HepG2 (cell line): Measurements from ENCODE around the gene OR4D6. TPM values are rescaled to one million over a fixed set of nuclear protein-coding genes. Genes with fewer than 3 reads are reported as not detected.

Experiments
- ATAC-seq: fragments of 200-7000 bp; cut with Tn5 transposase; 3 replicates; pipeline ENCODE4 v1.9.1; 2020; ENCODE audit warnings: mild to moderate bottlenecking, moderate library complexity
- BruUV-seq: library from RNA; stranded (reverse); fragments of 400-500 nt; replicated peaks from 2 replicates; lab custom pipeline; 2021; lab: Mats Ljungman, UMichigan
- CTCF ChIA-PET: fragments of 300-600 bp; formaldehyde crosslinking; extraction: SDS; loops from one replicate; lab custom pipeline; 2021; ENCODE audit warnings: low total read pairs, inconsistent platforms, low intra/inter-chr PET ratio; lab: Yijun Ruan, JAX
- POLR2A ChIA-PET: fragments of 350-600 bp; sonication (Branson Sonifier 250); formaldehyde crosslinking; loops from one replicate; lab custom pipeline; 2020; ENCODE audit warnings: antibody characterized with exemption, inconsistent platforms; lab: Yijun Ruan, JAX
- DNase-seq: peaks from one replicate; pipeline ENCODE4 v3.0.0-alpha.2; 2015; ENCODE audit warnings: low spot score
- FAIRE-seq: peaks from 3 replicates; lab custom pipeline; 2011; peaks lifted over from hg19 to GRCh38; lab: Jason Lieb, UNC
- H2AFZ ChIP-seq: one replicate; pipeline ENCODE4 v1.6.1; 2011; ENCODE audit warnings: low read length, inconsistent platforms
- H3K27ac ChIP-seq: fragments of 300-600 bp; 3 replicates; pipeline ENCODE4 v1.8.0; 2011; ENCODE audit warnings: mixed run types, mild to moderate bottlenecking, mixed read lengths, low read length, inconsistent platforms; ENCODE audit not compliant: insufficient read depth; ENCODE audit errors: extremely low read length
- H3K27me3 ChIP-seq, 2 experiments: fragments of 200-600 bp in 1 of 2; 2 replicates in 1 of 2; 3 replicates in 1 of 2; pipeline versions ENCODE4 v1.6.0 to v1.8.0; 2011; ENCODE audit warnings: low read length in 2 of 2, mild to moderate bottlenecking in 2 of 2, moderate library complexity in 2 of 2, inconsistent platforms in 1 of 2; ENCODE audit not compliant: insufficient read depth in 2 of 2, control insufficient read depth in 1 of 2
- H3K36me3 ChIP-seq, 2 experiments: fragments of 200-600 bp in 1 of 2; replicated peaks in 1 of 2; 2 replicates in 1 of 2; 3 replicates in 1 of 2; pipeline versions ENCODE4 v1.5.1 to v1.8.0; 2011; ENCODE audit warnings: low read length in 2 of 2, inconsistent platforms in 1 of 2; ENCODE audit not compliant: insufficient read depth in 2 of 2, control insufficient read depth in 1 of 2
- H3K4me1 ChIP-seq: 2 replicates; pipeline ENCODE4 v1.5.1; 2012; ENCODE audit warnings: low read length, inconsistent platforms; ENCODE audit not compliant: insufficient read depth
- H3K4me2 ChIP-seq: 2 replicates; pipeline ENCODE4 v1.6.0; 2011; ENCODE audit warnings: low read depth, low read length, inconsistent platforms
- H3K4me3 ChIP-seq, 3 experiments: fragments of 200-600 bp in 1 of 3; sonication (generic), shearing (Covaris generic) in 1 of 3; replicated peaks in 1 of 3; 2 replicates each; pipeline ENCODE4 v1.5.1; 2011 to 2016; ENCODE audit warnings: low read length in 3 of 3, inconsistent platforms in 2 of 3, low read depth in 2 of 3, mild to moderate bottlenecking in 2 of 3, control low read depth in 1 of 3, mixed read lengths in 1 of 3; ENCODE audit not compliant: insufficient read depth in 1 of 3
- H3K79me2 ChIP-seq: one replicate; pipeline ENCODE4 v1.6.1; 2011; ENCODE audit warnings: low read length, inconsistent platforms; ENCODE audit not compliant: insufficient read depth
- H3K9ac ChIP-seq: 2 replicates; pipeline ENCODE4 v1.6.0; 2011; ENCODE audit warnings: mild to moderate bottlenecking, low read depth, low read length, inconsistent platforms; ENCODE audit not compliant: insufficient read depth
- H3K9me3 ChIP-seq: 2 replicates; pipeline ENCODE4 v1.5.1; 2012; ENCODE audit warnings: mild to moderate bottlenecking, low read length
- H4K20me1 ChIP-seq: 2 replicates; pipeline ENCODE4 v1.6.0; 2011; ENCODE audit warnings: inconsistent platforms, mild to moderate bottlenecking, low read length, moderate library complexity; ENCODE audit not compliant: insufficient read depth
- FOXJ3 ChIP-seq: sonication (generic); formaldehyde crosslinking; IDR thresholded peaks from 2 replicates; pipeline ENCODE4 v1.4.0; 2020; ENCODE audit warnings: missing genetic modification reagents, mild to moderate bottlenecking, borderline replicate concordance
- NCOA2 ChIP-seq: sonication (generic); formaldehyde crosslinking; IDR thresholded peaks from 2 replicates; pipeline ENCODE4 v1.8.0; 2022; ENCODE audit warnings: inconsistent platforms
- NR2F2 ChIP-seq: IDR thresholded peaks from 2 replicates; pipeline ENCODE4 v1.6.1; 2012; ENCODE audit warnings: low read depth, inconsistent platforms, borderline replicate concordance
- ZNF143 ChIP-seq: sonication (generic); formaldehyde crosslinking; IDR thresholded peaks from 2 replicates; pipeline ENCODE4 v1.4.0; 2020; ENCODE audit warnings: missing genetic modification reagents
- ZNF232 ChIP-seq: sonication (generic); formaldehyde crosslinking; IDR thresholded peaks from 2 replicates; pipeline ENCODE4 v1.4.0; 2020; ENCODE audit warnings: missing genetic modification reagents, borderline replicate concordance
- ZNF296 ChIP-seq: sonication (generic); formaldehyde crosslinking; conservative IDR thresholded peaks from 2 replicates; pipeline ENCODE4 v1.5.0; 2020; ENCODE audit warnings: mild to moderate bottlenecking, missing genetic modification reagents
- ZNF354B ChIP-seq: sonication (generic); formaldehyde crosslinking; IDR thresholded peaks from 2 replicates; pipeline ENCODE4 v1.8.0; 2022; ENCODE audit warnings: mild to moderate bottlenecking, missing genetic modification reagents
- ZNF367 ChIP-seq: sonication (generic); formaldehyde crosslinking; IDR thresholded peaks from 2 replicates; pipeline ENCODE4 v1.4.0; 2020; ENCODE audit warnings: missing genetic modification reagents, borderline replicate concordance
- ZNF547 ChIP-seq: sonication (generic); formaldehyde crosslinking; IDR thresholded peaks from 2 replicates; pipeline ENCODE4 v1.5.1; 2020; ENCODE audit warnings: mild to moderate bottlenecking, missing genetic modification reagents
- ZNF570 ChIP-seq: sonication (generic); formaldehyde crosslinking; IDR thresholded peaks from 2 replicates; pipeline ENCODE4 v1.4.0; 2020; ENCODE audit warnings: mild to moderate bottlenecking, missing genetic modification reagents, borderline replicate concordance
- WGBS: methylation state at CpG from one replicate; pipeline ENCODE4 v1.1.6; 2017; ENCODE audit warnings: low lambda C conversion rate; 5-methylcytosine and 5-hydroxymethylcytosine counted together
- in situ Hi-C: cut with HindIII; loops from 2 replicates; pipeline ENCODE4 v1.10.0; 2017; ENCODE audit warnings: low pct_unique_long_range_greater_than_20kb; ENCODE audit not compliant: extremely low pct_ligation_motif_present
- intact Hi-C: fragments of 100-400 bp; cut with micrococcal nuclease; formaldehyde crosslinking; loops from one replicate; pipeline ENCODE4 v1.10.0; 2022; ENCODE audit not compliant: unreplicated experiment
- polyA plus RNA-seq, 8 experiments: library from polyadenylated mRNA; depleted of rRNA in 3 of 8; stranded (reverse) in 7 of 8; unstranded in 1 of 8; fragments of >200 nt; fragmentation: Illumina TruSeq in 4 of 8; extraction: Trizol in 4 of 8; gene quantifications; 2 replicates each; pipeline versions ENCODE4 v1.2.1 to v1.2.3, GENCODE V29; 2011 to 2016; ENCODE audit warnings: low read depth in 4 of 8, missing spikeins in 1 of 8, mixed read lengths in 1 of 8; ENCODE audit not compliant: insufficient read depth in 1 of 8
- total RNA-seq, 5 experiments: library from RNA; depleted of rRNA; stranded (reverse); fragments of >200 nt; fragmentation: Illumina TruSeq; extraction: Trizol; gene quantifications; 2 replicates each; pipeline ENCODE4 v1.2.3, GENCODE V29; 2016; ENCODE audit warnings: low read depth in 1 of 5
- TF ChIP-seq, protein P1 (sequence below): sonication (generic); formaldehyde crosslinking; IDR thresholded peaks from 2 replicates; pipeline ENCODE4 v1.5.1; 2020; ENCODE audit warnings: mild to moderate bottlenecking, moderate library complexity, missing genetic modification reagents

OR4D6 gene
- total and polyA plus RNA-seq, 2 of the 13 experiments (the other 11 are each of a cell fraction or from before 2014, with no cell fraction given): not detected

DNA sequence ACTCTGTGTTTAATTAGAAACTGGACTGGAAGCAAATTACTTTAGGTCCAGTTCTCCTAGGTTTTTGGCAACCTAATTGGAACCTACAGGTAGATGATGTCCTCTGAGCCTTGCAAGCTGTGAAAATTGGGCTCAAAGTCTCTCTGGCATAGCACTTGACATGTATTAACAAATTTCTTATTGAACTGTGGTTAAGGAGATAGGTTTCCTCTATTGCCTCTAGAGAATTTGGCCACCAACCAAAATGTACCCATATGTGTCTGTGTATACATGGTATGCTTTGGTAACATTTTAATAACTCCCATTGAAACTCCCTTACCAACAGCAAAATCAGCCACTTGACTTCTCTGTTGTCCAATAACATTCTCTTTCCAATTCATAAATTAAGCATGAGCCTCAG is 16.3 kb downstream of the OR4D6 start, which contains the start of gene OR4D10:
OR4D10 (plus strand) TSS at position 301 of the 400 bp plus-strand sequence. CDS start 4,115 bp downstream, outside the sequence.
- no peaks in the 10 kb centered on the region for H3K27me3 ChIP-seq
- POLR2A ChIA-PET: no interaction called here

DNA sequence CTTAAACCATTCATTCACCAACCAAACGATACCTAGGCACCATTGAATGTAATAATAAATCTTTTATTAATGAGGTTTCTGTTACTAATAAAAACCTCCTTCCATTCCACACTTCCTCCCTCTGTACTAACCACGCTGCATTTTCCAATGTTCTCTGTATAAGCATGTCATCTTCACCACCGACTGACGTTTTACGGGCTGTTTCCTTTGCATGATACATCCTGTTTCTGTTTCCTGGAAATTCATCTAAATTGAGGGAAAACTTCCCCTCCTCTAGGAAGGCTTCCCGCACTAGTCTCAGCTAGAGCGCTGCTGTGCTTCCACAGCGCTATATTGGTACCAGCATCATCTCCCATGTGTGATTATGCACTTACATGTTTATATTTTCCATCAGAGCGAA is 18.4 kb downstream of the OR4D6 start:
- BruUV-seq: no TSS peak
- Histone ChIP-seq H3K36me3 (no peaks in the 10 kb centered on the region), H3K9ac (no peak overlapping the region), H3K4me3 (no peak overlapping the region)
- POLR2A ChIA-PET: no interaction called here
- no peak for TF ChIP-seq ZNF367 (CRISPR knock-in tag)
- no peak for TF ChIP-seq ZNF296 (CRISPR knock-in tag)
- TF ChIP-seq FOXJ3 (CRISPR knock-in tag): no peak
- TF ChIP-seq, protein P1, sequence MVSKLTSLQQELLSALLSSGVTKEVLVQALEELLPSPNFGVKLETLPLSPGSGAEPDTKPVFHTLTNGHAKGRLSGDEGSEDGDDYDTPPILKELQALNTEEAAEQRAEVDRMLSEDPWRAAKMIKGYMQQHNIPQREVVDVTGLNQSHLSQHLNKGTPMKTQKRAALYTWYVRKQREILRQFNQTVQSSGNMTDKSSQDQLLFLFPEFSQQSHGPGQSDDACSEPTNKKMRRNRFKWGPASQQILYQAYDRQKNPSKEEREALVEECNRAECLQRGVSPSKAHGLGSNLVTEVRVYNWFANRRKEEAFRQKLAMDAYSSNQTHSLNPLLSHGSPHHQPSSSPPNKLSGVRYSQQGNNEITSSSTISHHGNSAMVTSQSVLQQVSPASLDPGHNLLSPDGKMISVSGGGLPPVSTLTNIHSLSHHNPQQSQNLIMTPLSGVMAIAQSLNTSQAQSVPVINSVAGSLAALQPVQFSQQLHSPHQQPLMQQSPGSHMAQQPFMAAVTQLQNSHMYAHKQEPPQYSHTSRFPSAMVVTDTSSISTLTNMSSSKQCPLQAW: no peak
- no peak for TF ChIP-seq NR2F2
- TF ChIP-seq, all 625 proteins: peak for 0
- Histone ChIP-seq H3K4me2 (no peak overlapping the region), H3K79me2 (no peaks in the 10 kb centered on the region), H3K9me3 (no peaks in the 10 kb centered on the region), H3K27ac (no peak overlapping the region), H4K20me1 (no peaks in the 10 kb centered on the region), H3K4me1 (no peaks in the 10 kb centered on the region), H2AFZ (no peak overlapping the region), H3K27me3 (no peaks in the 10 kb centered on the region)
- CTCF ChIA-PET: no interaction called here
- in situ Hi-C loops (no loop called here), intact Hi-C loops (no loop called here)
- 25% methylated on average over 9 of the region's 9 CpGs for WGBS
- no peak for DNase-seq
- ATAC-seq: no peak
- no peak for FAIRE-seq

More for the DNA sequence above, 16.3 kb downstream of the OR4D6 start, which contains the start of gene OR4D10:
- no peak within 1 kb of the TSS for H3K27ac ChIP-seq
- H2AFZ ChIP-seq: no peak within 1 kb of the TSS
- H3K79me2 ChIP-seq: no peaks in the 10 kb centered on the region
- FAIRE-seq: no peak
- no peaks in the 10 kb centered on the region for H3K9me3 ChIP-seq
- H3K4me3 ChIP-seq: no peak within 1 kb of the TSS
- H3K36me3 ChIP-seq: no peaks in the 10 kb centered on the region
- TF ChIP-seq ZNF354B (CRISPR knock-in tag) (no peak), ZNF547 (CRISPR knock-in tag) (no peak), ZNF570 (no peak), NCOA2 (CRISPR knock-in tag) (no peak), ZNF143 (no peak), ZNF232 (CRISPR knock-in tag) (no peak)
- TF ChIP-seq, all 625 proteins: peak for 0
- CTCF ChIA-PET: no interaction called here
- no peak within 1 kb of the TSS for H3K9ac ChIP-seq
- in situ Hi-C loops: no loop called here
- no peak within 1 kb of the TSS for H3K4me2 ChIP-seq
- H4K20me1 ChIP-seq: no peaks in the 10 kb centered on the region
- intact Hi-C loops: no loop called here
- no peaks in the 10 kb centered on the region for H3K4me1 ChIP-seq
- no peak for DNase-seq
- ATAC-seq: no peak
- BruUV-seq: no TSS peak
